ENCODE results near the gene VAV3. TPM values are rescaled to one million over a fixed set of nuclear protein-coding genes. Genes with fewer than 3 reads are reported as not detected.

VAV3 gene
- total and polyA plus RNA-seq, 2 donors: 7.9 to 15.8 TPM

DNA sequence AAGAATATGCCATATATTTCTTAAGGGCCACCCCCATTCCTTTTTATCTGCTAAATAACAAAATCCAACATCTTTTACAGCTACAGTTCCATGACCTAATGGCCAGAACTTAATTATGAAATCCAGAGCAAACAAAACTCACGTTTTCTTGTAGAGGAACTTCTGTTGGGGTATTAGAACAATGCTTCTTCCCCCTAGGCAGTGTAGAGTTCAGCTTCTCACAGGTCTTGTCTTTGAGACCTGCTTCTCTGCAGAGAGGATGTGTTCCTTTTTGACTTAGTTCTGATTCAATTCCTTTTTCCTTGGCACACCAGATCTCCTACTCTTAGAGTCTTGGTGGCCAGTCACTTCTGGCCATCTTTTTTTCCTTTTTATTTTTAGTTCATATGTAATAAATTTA, 22.2 kb downstream of the VAV3 start:
- 63% methylated on average over 1 of the region's 1 CpG for WGBS
- no peaks in the 10 kb centered on the region for H3K36me3 ChIP-seq (ENCODE audit: control insufficient read depth in 2 of 2, insufficient read depth in 2 of 2, low read length in 1 of 2)

DNA sequence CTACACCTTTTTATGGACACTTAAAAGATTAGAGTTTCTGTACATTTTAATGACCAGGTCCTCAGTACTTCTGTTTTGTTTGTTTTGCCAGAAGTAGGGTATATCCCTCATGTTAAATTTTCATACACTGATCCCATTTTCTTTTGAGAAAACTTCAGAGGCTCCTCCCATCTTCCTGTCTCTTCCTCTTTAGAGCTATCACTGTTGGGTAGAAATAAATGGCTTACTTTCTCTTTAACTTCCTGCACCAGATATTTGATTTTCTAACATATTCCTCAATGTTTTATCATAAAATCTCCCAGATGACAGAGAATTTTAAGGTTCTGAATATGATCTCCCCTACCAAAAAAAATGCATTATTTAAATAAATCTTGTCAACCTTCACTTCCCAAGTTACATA, 23.4 kb downstream of the VAV3 start:
- no peaks in the 10 kb centered on the region for H3K9me3 ChIP-seq (ENCODE audit: control insufficient read depth in 2 of 2, insufficient read depth in 1 of 2, low read length in 1 of 2)
- DNase-seq (ENCODE audit: low read depth in 6 of 9, low spot score in 9 of 9): no peak
- H3K4me3 ChIP-seq (ENCODE audit: low read length in 2 of 2): no peak overlapping the region
- peak overlapping the region in 1 of 2 donors; percentile 40 for H3K27ac ChIP-seq (ENCODE audit: low read depth in 1 of 2, low read length in 1 of 2)
- H3K36me3 ChIP-seq (ENCODE audit: control insufficient read depth in 2 of 2, insufficient read depth in 2 of 2, low read length in 1 of 2): no peaks in the 10 kb centered on the region
- no peaks in the 10 kb centered on the region for H3K27me3 ChIP-seq (ENCODE audit: control insufficient read depth in 2 of 2, insufficient read depth in 1 of 2, low read length in 1 of 2)
- peaks cover 19 to 40% of the 10 kb centered on the region in 2 donors for H3K4me1 ChIP-seq (ENCODE audit: control insufficient read depth in 2 of 2, insufficient read depth in 2 of 2, low read length in 2 of 2)

More for the DNA sequence above, 22.2 kb downstream of the VAV3 start:
- DNase-seq (ENCODE audit: low read depth in 6 of 9, low spot score in 9 of 9): no peak
- no peak overlapping the region for H3K4me3 ChIP-seq (ENCODE audit: low read length in 2 of 2)
- H3K27ac ChIP-seq (ENCODE audit: low read depth in 1 of 2, low read length in 1 of 2): peak overlapping the region in 1 of 2 donors; percentile 55
- no peaks in the 10 kb centered on the region for H3K27me3 ChIP-seq (ENCODE audit: control insufficient read depth in 2 of 2, insufficient read depth in 1 of 2, low read length in 1 of 2)
- peaks cover 19 to 33% of the 10 kb centered on the region in 2 donors for H3K4me1 ChIP-seq (ENCODE audit: control insufficient read depth in 2 of 2, insufficient read depth in 2 of 2, low read length in 2 of 2)
- no peaks in the 10 kb centered on the region for H3K9me3 ChIP-seq (ENCODE audit: control insufficient read depth in 2 of 2, insufficient read depth in 1 of 2, low read length in 1 of 2)

DNA sequence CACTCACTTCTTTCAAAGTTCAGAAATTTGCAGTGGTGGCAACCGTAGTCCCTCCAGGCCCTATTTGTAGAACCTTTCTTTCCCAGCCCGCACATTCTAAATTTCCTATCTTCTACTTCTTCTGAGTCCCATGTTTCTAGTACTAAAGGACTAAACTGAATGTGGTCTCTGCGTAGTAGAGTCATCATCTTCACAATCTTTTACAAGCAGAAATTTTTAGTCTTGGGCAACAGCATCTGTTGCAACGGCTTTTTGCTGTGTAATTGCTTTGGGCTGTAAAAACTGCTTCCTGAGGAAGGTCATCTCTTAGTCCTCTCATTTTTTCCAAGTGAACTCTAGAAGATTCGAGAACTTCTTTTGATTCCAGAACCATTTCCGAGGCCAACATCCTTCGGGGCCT, 23.9 kb downstream of the VAV3 start:
- Histone ChIP-seq H3K9me3 (ENCODE audit: control insufficient read depth in 2 of 2, insufficient read depth in 1 of 2, low read length in 1 of 2) (no peaks in the 10 kb centered on the region), H3K27ac (ENCODE audit: low read depth in 1 of 2, low read length in 1 of 2) (peak overlapping the region; percentile 40 to 46), H3K27me3 (ENCODE audit: control insufficient read depth in 2 of 2, insufficient read depth in 1 of 2, low read length in 1 of 2) (no peaks in the 10 kb centered on the region), H3K4me1 (ENCODE audit: control insufficient read depth in 2 of 2, insufficient read depth in 2 of 2, low read length in 2 of 2) (peaks cover 19 to 41% of the 10 kb centered on the region in 2 donors), H3K36me3 (ENCODE audit: control insufficient read depth in 2 of 2, insufficient read depth in 2 of 2, low read length in 1 of 2) (no peaks in the 10 kb centered on the region), H3K4me3 (ENCODE audit: low read length in 2 of 2) (no peak overlapping the region)
- WGBS: 60% methylated on average over 7 of the region's 7 CpGs
- DNase-seq (ENCODE audit: low read depth in 6 of 9, low spot score in 9 of 9): no peak

- no peaks in the 10 kb centered on the region for H3K9me3 ChIP-seq (ENCODE audit: control insufficient read depth in 2 of 2, insufficient read depth in 1 of 2, low read length in 1 of 2)
- no peaks in the 10 kb centered on the region for H3K36me3 ChIP-seq (ENCODE audit: control insufficient read depth in 2 of 2, insufficient read depth in 2 of 2, low read length in 1 of 2)
- peak overlapping the region in 1 of 2 donors; percentile 40 for H3K27ac ChIP-seq (ENCODE audit: low read depth in 1 of 2, low read length in 1 of 2)
- no peak for DNase-seq (ENCODE audit: low read depth in 6 of 9, low spot score in 9 of 9)
- no peaks in the 10 kb centered on the region for H3K27me3 ChIP-seq (ENCODE audit: control insufficient read depth in 2 of 2, insufficient read depth in 1 of 2, low read length in 1 of 2)
- H3K4me1 ChIP-seq (ENCODE audit: control insufficient read depth in 2 of 2, insufficient read depth in 2 of 2, low read length in 2 of 2): peaks cover 19 to 43% of the 10 kb centered on the region in 2 donors
- no peak overlapping the region for H3K4me3 ChIP-seq (ENCODE audit: low read length in 2 of 2)
Observed at GRCh38 chr1:107940701-107941100, 24.3 kb downstream of the VAV3 start.

GRCh38 chr1:107940017-107940577, 24.9 kb downstream of the VAV3 start:
- H3K4me1 ChIP-seq (ENCODE audit: control insufficient read depth in 2 of 2, insufficient read depth in 2 of 2, low read length in 2 of 2): peaks cover 19 to 49% of the 10 kb centered on the region in 2 donors
- no peak for DNase-seq (ENCODE audit: low read depth in 6 of 9, low spot score in 9 of 9)
- no peaks in the 10 kb centered on the region for H3K9me3 ChIP-seq (ENCODE audit: control insufficient read depth in 2 of 2, insufficient read depth in 1 of 2, low read length in 1 of 2)
- no peak overlapping the region for H3K4me3 ChIP-seq (ENCODE audit: low read length in 2 of 2)
- WGBS: 76% methylated on average over 5 of the region's 5 CpGs
- no peak overlapping the region for H3K27ac ChIP-seq (ENCODE audit: low read depth in 1 of 2, low read length in 1 of 2)
- no peaks in the 10 kb centered on the region for H3K36me3 ChIP-seq (ENCODE audit: control insufficient read depth in 2 of 2, insufficient read depth in 2 of 2, low read length in 1 of 2)
- no peaks in the 10 kb centered on the region for H3K27me3 ChIP-seq (ENCODE audit: control insufficient read depth in 2 of 2, insufficient read depth in 1 of 2, low read length in 1 of 2)

DNA sequence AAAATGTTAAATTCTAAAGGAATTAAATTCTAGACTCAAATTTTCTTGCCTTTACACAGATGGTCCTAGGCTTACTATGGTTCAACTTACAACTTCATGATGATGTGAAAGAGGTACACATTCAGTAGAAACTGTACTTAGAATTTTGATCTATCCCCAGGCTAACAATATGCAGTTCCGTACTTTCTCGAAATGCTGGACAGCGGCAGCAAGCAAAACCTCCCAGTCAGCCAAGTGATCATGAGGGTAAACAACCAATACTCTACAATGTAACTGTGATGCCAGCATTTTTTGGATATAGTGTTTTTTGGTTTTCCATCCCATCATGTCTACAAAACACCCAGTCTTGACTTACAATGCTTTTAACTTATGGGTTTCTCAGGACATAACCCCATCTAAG, 25.7 kb downstream of the VAV3 start:
- DNase-seq (ENCODE audit: low read depth in 6 of 9, low spot score in 9 of 9): no peak
- H3K4me1 ChIP-seq (ENCODE audit: control insufficient read depth in 2 of 2, insufficient read depth in 2 of 2, low read length in 2 of 2): peaks cover 21 to 53% of the 10 kb centered on the region in 2 donors

DNA sequence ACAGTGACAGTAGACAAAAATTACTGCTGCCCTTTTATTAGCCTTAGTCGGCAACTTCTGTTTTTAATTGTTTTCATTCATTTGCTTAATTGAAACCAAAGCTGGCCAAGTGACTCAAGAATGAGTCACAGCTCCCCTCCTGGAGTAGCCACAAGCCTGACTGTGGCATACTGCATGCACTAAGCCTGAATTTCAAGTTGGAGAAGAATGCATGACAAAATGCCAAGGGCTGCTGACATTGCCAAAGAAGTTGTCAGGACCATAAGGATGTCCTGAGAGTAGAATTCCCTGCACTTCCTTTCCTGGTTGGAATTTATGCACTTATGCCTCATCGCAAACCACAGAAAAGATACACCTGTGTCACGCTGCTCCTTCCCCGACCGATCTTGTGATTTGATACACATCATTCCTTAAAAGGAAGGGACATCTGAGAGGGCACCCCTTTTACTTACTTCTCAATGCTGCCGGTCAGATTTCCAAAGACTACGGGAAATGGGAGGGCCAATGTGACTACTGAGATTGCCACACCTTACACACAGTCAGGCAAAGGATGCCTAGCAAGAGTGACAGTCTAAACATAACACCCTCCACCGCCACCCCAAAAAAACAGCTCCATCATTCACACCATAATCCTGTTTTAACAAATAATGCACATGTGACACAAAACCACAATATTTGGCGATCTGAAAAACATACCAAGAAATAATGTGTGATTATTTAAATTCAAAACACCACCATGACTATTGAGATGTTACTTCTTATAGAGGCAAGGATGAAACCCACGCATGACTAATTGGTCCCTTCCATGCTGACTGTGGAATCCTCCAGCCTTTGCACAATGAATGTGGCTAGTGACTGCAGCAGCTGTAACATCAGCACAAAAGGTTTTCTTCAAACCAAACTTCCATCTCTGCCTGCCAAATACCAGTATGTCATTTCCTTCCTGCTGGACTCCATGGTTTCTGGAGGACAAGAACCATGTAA, 28.2 kb downstream of the VAV3 start:
- Histone ChIP-seq H3K4me1 (ENCODE audit: control insufficient read depth in 2 of 2, insufficient read depth in 2 of 2, low read length in 2 of 2) (peaks cover 13 to 35% of the 10 kb centered on the region in 2 donors), H3K4me3 (ENCODE audit: low read length in 2 of 2) (no peak overlapping the region), H3K9me3 (ENCODE audit: control insufficient read depth in 2 of 2, insufficient read depth in 1 of 2, low read length in 1 of 2) (no peaks in the 10 kb centered on the region), H3K27me3 (ENCODE audit: control insufficient read depth in 2 of 2, insufficient read depth in 1 of 2, low read length in 1 of 2) (no peaks in the 10 kb centered on the region), H3K27ac (ENCODE audit: low read depth in 1 of 2, low read length in 1 of 2) (no peak overlapping the region), H3K36me3 (ENCODE audit: control insufficient read depth in 2 of 2, insufficient read depth in 2 of 2, low read length in 1 of 2) (no peaks in the 10 kb centered on the region)
- DNase-seq (ENCODE audit: low read depth in 6 of 9, low spot score in 9 of 9): no peak
- WGBS: 81% methylated on average over 10 of the region's 10 CpGs

More for the DNA sequence above, 25.7 kb downstream of the VAV3 start:
- WGBS: 95% methylated on average over 3 of the region's 3 CpGs
- Histone ChIP-seq H3K27ac (ENCODE audit: low read depth in 1 of 2, low read length in 1 of 2) (no peak overlapping the region), H3K36me3 (ENCODE audit: control insufficient read depth in 2 of 2, insufficient read depth in 2 of 2, low read length in 1 of 2) (no peaks in the 10 kb centered on the region), H3K27me3 (ENCODE audit: control insufficient read depth in 2 of 2, insufficient read depth in 1 of 2, low read length in 1 of 2) (no peaks in the 10 kb centered on the region), H3K4me3 (ENCODE audit: low read length in 2 of 2) (no peak overlapping the region), H3K9me3 (ENCODE audit: control insufficient read depth in 2 of 2, insufficient read depth in 1 of 2, low read length in 1 of 2) (no peaks in the 10 kb centered on the region)

- H3K4me1 ChIP-seq (ENCODE audit: control insufficient read depth in 2 of 2, insufficient read depth in 2 of 2, low read length in 2 of 2): peaks cover 9 to 27% of the 10 kb centered on the region in 2 donors
- H3K27me3 ChIP-seq (ENCODE audit: control insufficient read depth in 2 of 2, insufficient read depth in 1 of 2, low read length in 1 of 2): no peaks in the 10 kb centered on the region
- H3K36me3 ChIP-seq (ENCODE audit: control insufficient read depth in 2 of 2, insufficient read depth in 2 of 2, low read length in 1 of 2): no peaks in the 10 kb centered on the region
- no peak overlapping the region for H3K27ac ChIP-seq (ENCODE audit: low read depth in 1 of 2, low read length in 1 of 2)
- no peak overlapping the region for H3K4me3 ChIP-seq (ENCODE audit: low read length in 2 of 2)
- 59% methylated on average over 4 of the region's 4 CpGs for WGBS
- no peaks in the 10 kb centered on the region for H3K9me3 ChIP-seq (ENCODE audit: control insufficient read depth in 2 of 2, insufficient read depth in 1 of 2, low read length in 1 of 2)
- DNase-seq (ENCODE audit: low read depth in 6 of 9, low spot score in 9 of 9): peak in 1 of 9 donors; percentile 45
Observed at GRCh38 chr1:107935396-107936064, 29.4 kb downstream of the VAV3 start.

- 78% methylated on average over 5 of the region's 5 CpGs for WGBS
- Histone ChIP-seq H3K27ac (ENCODE audit: low read depth in 1 of 2, low read length in 1 of 2) (no peak overlapping the region), H3K4me1 (ENCODE audit: control insufficient read depth in 2 of 2, insufficient read depth in 2 of 2, low read length in 2 of 2) (peaks cover 3 to 24% of the 10 kb centered on the region in 2 donors), H3K27me3 (ENCODE audit: control insufficient read depth in 2 of 2, insufficient read depth in 1 of 2, low read length in 1 of 2) (no peaks in the 10 kb centered on the region), H3K9me3 (ENCODE audit: control insufficient read depth in 2 of 2, insufficient read depth in 1 of 2, low read length in 1 of 2) (no peaks in the 10 kb centered on the region), H3K4me3 (ENCODE audit: low read length in 2 of 2) (no peak overlapping the region), H3K36me3 (ENCODE audit: control insufficient read depth in 2 of 2, insufficient read depth in 2 of 2, low read length in 1 of 2) (no peaks in the 10 kb centered on the region)
- no peak for DNase-seq (ENCODE audit: low read depth in 6 of 9, low spot score in 9 of 9)
Observed at GRCh38 chr1:107934578-107934977, 30.4 kb downstream of the VAV3 start.

Measured in thymus (tissue), 11 donors.